Smooth muscle cell of bladder (primary cell): Measurements from ENCODE around the gene POLR2B. TPM values are rescaled to one million over a fixed set of nuclear protein-coding genes. Genes with fewer than 3 reads are reported as not detected.

ENCODE experiments used
- total RNA-seq: library from RNA; depleted of rRNA; stranded (reverse); fragments of >200 nt; gene quantifications from 2 replicates; pipeline ENCODE4 v1.2.3, GENCODE V29; 2014

The POLR2B gene
- 107 and 115 TPM in 2 replicates for total RNA-seq

GRCh38 chr4:56978750-56979303 lies at the start of gene POLR2B:
Gene POLR2B (plus strand): TSS chr4:56978896. CDS start chr4:56978986, 90 bp downstream.

GRCh38 chr4:56977321-56978012 lies 1.2 kb upstream of the POLR2B start, which contains the start of gene NOA1:
Gene NOA1 (minus strand): TSS chr4:56977606. CDS start chr4:56977585, 21 bp downstream.

Other genes with a start within 250 kb of the POLR2B start
- gene SPINK2, start 157.2 kb upstream of the POLR2B start, total RNA-seq = not detected in 2 replicates
- 19.2 and 19.7 TPM in 2 replicates for gene REST, start 71.0 kb upstream of the POLR2B start, total RNA-seq
- gene NOA1, start 1.3 kb upstream of the POLR2B start, total RNA-seq = 14.6 and 14.9 TPM in 2 replicates
- 255 and 405 TPM in 2 replicates for gene IGFBP7, start 131.5 kb downstream of the POLR2B start, total RNA-seq